ENCODE results near the gene TPD52L2. TPM values are rescaled to one million over a fixed set of nuclear protein-coding genes. Genes with fewer than 3 reads are reported as not detected.

Gene TPD52L2

Small RNAs within 50 kb of the gene (small RNA-seq; reads per million reads assigned to genes)
- not detected for gene MIR941-2 (ENCODE audit: insufficient read depth)
- not detected for gene MIR941-4 (ENCODE audit: insufficient read depth)
- not detected for gene MIR941-5 (ENCODE audit: insufficient read depth)
- gene RNU1-134P (ENCODE audit: insufficient read depth) = not detected
